Measurements from ENCODE around the gene NTN3.

Gene NTN3

GRCh38 chr16:2520097-2520783 lies 49.1 kb downstream of the NTN3 start, which contains the start of gene AMDHD2:
Gene AMDHD2 (plus strand): TSS chr16:2520371. CDS start chr16:2520459, 88 bp downstream.
- in situ Hi-C loops (cut with MboI; ENCODE audit: low pct_unique_long_range_greater_than_20kb, low sequenced_read_pairs), result no loop called here
- peak; percentile 86 for DNase-seq

GRCh38 chr16:2520784-2521531 lies 49.9 kb downstream of the NTN3 start:
- in situ Hi-C loops (cut with MboI; ENCODE audit: low pct_unique_long_range_greater_than_20kb, low sequenced_read_pairs), result no loop called here
- peak; percentile 59 for DNase-seq

Data from KBM-7 (cell line).